ENCODE results near the gene REG4. TPM values are rescaled to one million over a fixed set of nuclear protein-coding genes. Genes with fewer than 3 reads are reported as not detected.

REG4 gene
- total and polyA plus RNA-seq, 10 of the 15 experiments (the other 5 are each of a cell fraction or from before 2014, with no cell fraction given): not detected

- Histone ChIP-seq H3K4me3 (no peak overlapping the region), H3K36me3 (ENCODE audit: control insufficient read depth in 2 of 2, insufficient read depth in 2 of 2, low read length in 1 of 2) (no peaks in the 10 kb centered on the region), H3K27ac (ENCODE audit: control insufficient read depth, insufficient read depth) (no peak overlapping the region), H3K79me2 (ENCODE audit: control insufficient read depth, insufficient read depth, low read length) (no peaks in the 10 kb centered on the region), H3K27me3 (replicated peaks in 1 of 2; ENCODE audit: control insufficient read depth in 2 of 2, insufficient read depth in 2 of 2, low read length in 1 of 2) (no peaks in the 10 kb centered on the region; a peak in 1 of 4 replicates), H2AFZ (ENCODE audit: control insufficient read depth, low read depth, low read length) (no peak overlapping the region), H3K9me3 (replicated peaks; ENCODE audit: control insufficient read depth, insufficient read depth, low read length) (no peaks in the 10 kb centered on the region), H3K4me1 (ENCODE audit: control insufficient read depth, insufficient read depth, low read length) (no peaks in the 10 kb centered on the region), H3K4me2 (ENCODE audit: control insufficient read depth, insufficient read depth) (no peak overlapping the region), H4K20me1 (ENCODE audit: control insufficient read depth, insufficient read depth) (no peaks in the 10 kb centered on the region), H3K9ac (ENCODE audit: control insufficient read depth, insufficient read depth, low read length) (no peak overlapping the region)
- intact Hi-C loops (cut with micrococcal nuclease; ENCODE audit: unreplicated experiment) (no loop called here), in situ Hi-C loops (cut with MboI) (loop anchor here (5.0 kb wide), 1 partner anchor 33 kb away; no protein-coding TSS in a partner anchor)
- FAIRE-seq: no peak
- SMC1A ChIA-PET (ENCODE audit: uncharacterized antibody, unreplicated experiment): no interaction called here
- 50% methylated on average over 13 of the region's 13 CpGs for WGBS (ENCODE audit: insufficient coverage, insufficient replicate concordance, low lambda C conversion rate, missing lambda C conversion rate)
- no peak for TF ChIP-seq NFXL1 (IDR thresholded peaks at IDR 0.05; ENCODE audit: borderline replicate concordance)
- TF ChIP-seq BMI1 (IDR thresholded peaks at IDR 0.05; ENCODE audit: borderline replicate concordance): no peak
- TF ChIP-seq MXI1 (IDR thresholded peaks at IDR 0.05; ENCODE audit: low read depth, low read length): no peak
- no peak for TF ChIP-seq JUND (IDR thresholded peaks at IDR 0.05; ENCODE audit: low read depth, low read length)
- TF ChIP-seq GATAD2B (conservative IDR thresholded peaks at IDR 0.05; ENCODE audit: low read depth): no peak
- TF ChIP-seq BHLHE40 (IDR thresholded peaks at IDR 0.05; ENCODE audit: borderline replicate concordance in 1 of 2, low read depth in 2 of 2, low read length in 1 of 2): no peak
- TF ChIP-seq RAD51 (IDR thresholded peaks at IDR 0.05): no peak
- no peak for TF ChIP-seq SIX5 (IDR thresholded peaks at IDR 0.05; ENCODE audit: low read depth, low read length, severe bottlenecking)
- TF ChIP-seq PAX8 (IDR thresholded peaks at IDR 0.05): no peak
- CTCF ChIA-PET: no interaction called here
- ATAC-seq: no peak
- POLR2A ChIA-PET: no interaction called here
- no TSS peak for BruUV-seq (replicated peaks)
- no peak for DNase-seq (ENCODE audit: low read depth, low spot score)
- RAD21 ChIA-PET (ENCODE audit: unreplicated experiment): no interaction called here
These were observed 5.5 kb downstream of the REG4 start for GRCh38 chr1:119805746-119806145.

GRCh38 chr1:119805247-119805646 lies 6.0 kb downstream of the REG4 start:
- Histone ChIP-seq H3K27ac (ENCODE audit: control insufficient read depth, insufficient read depth) (no peak overlapping the region), H3K9ac (ENCODE audit: control insufficient read depth, insufficient read depth, low read length) (no peak overlapping the region), H3K79me2 (ENCODE audit: control insufficient read depth, insufficient read depth, low read length) (no peaks in the 10 kb centered on the region), H3K4me2 (ENCODE audit: control insufficient read depth, insufficient read depth) (no peak overlapping the region), H4K20me1 (ENCODE audit: control insufficient read depth, insufficient read depth) (no peaks in the 10 kb centered on the region), H3K9me3 (replicated peaks; ENCODE audit: control insufficient read depth, insufficient read depth, low read length) (no peaks in the 10 kb centered on the region), H3K27me3 (replicated peaks in 1 of 2; ENCODE audit: control insufficient read depth in 2 of 2, insufficient read depth in 2 of 2, low read length in 1 of 2) (no peaks in the 10 kb centered on the region; a peak in 1 of 4 replicates), H3K4me1 (ENCODE audit: control insufficient read depth, insufficient read depth, low read length) (no peaks in the 10 kb centered on the region), H3K4me3 (no peak overlapping the region), H3K36me3 (ENCODE audit: control insufficient read depth in 2 of 2, insufficient read depth in 2 of 2, low read length in 1 of 2) (no peaks in the 10 kb centered on the region), H2AFZ (ENCODE audit: control insufficient read depth, low read depth, low read length) (no peak overlapping the region)
- ChIA-PET SMC1A (ENCODE audit: uncharacterized antibody, unreplicated experiment) (no interaction called here), RAD21 (ENCODE audit: unreplicated experiment) (no interaction called here), CTCF (no interaction called here), POLR2A (no interaction called here)
- DNase-seq (ENCODE audit: low read depth, low spot score): no peak
- ATAC-seq: no peak
- WGBS (ENCODE audit: insufficient coverage, insufficient replicate concordance, low lambda C conversion rate, missing lambda C conversion rate): 36% methylated on average over 8 of the region's 8 CpGs
- no TSS peak for BruUV-seq (replicated peaks)
- TF ChIP-seq HDGF (IDR thresholded peaks at IDR 0.05) (no peak), SREBF1 (IDR thresholded peaks at IDR 0.05; ENCODE audit: low read length) (no peak), HCFC1 (IDR thresholded peaks at IDR 0.05; ENCODE audit: low read length) (no peak)
- intact Hi-C loops (cut with micrococcal nuclease; ENCODE audit: unreplicated experiment) (no loop called here), in situ Hi-C loops (cut with MboI) (loop anchor here (5.0 kb wide), 1 partner anchor 33 kb away; no protein-coding TSS in a partner anchor)
- no peak for FAIRE-seq

Data from GM12878 (cell line).